Measurements from ENCODE around the gene CCDC97.
"Not testable (repeated sequence)": the region's sequence is repeated elsewhere in the genome, so short reads cannot be mapped to it uniquely, and the experiment has no call there.

Gene CCDC97

GRCh38 chr19:41310033-41310831 is at the start of gene CCDC97:
TSS of gene CCDC97 (plus strand) at chr19:41310172. CDS start at chr19:41310311, 139 bp downstream.
- in situ Hi-C loops (cut with MboI; ENCODE audit: low sequenced_read_pairs), result no loop called here

GRCh38 chr19:41261474-41262190 is 48.3 kb upstream of the CCDC97 start:
- in situ Hi-C loops (cut with MboI; ENCODE audit: low sequenced_read_pairs), result no loop called here

GRCh38 chr19:41263042-41263849 is 46.7 kb upstream of the CCDC97 start:
- in situ Hi-C loops (cut with MboI; ENCODE audit: low sequenced_read_pairs), result no loop called here

- in situ Hi-C loops (cut with MboI; ENCODE audit: low sequenced_read_pairs), result no loop called here
Measured at GRCh38 chr19:41263850-41264580, 46.0 kb upstream of the CCDC97 start, which contains the start of gene HNRNPUL1. TSS of gene HNRNPUL1 (plus strand) at chr19:41264372. CDS start at chr19:41264504, 132 bp downstream.

- in situ Hi-C loops (cut with MboI; ENCODE audit: low sequenced_read_pairs), result no loop called here
Measured at GRCh38 chr19:41264581-41265394, 45.2 kb upstream of the CCDC97 start.

- in situ Hi-C loops (cut with MboI; ENCODE audit: low sequenced_read_pairs), result no loop called here
Measured at GRCh38 chr19:41265395-41266153, 44.4 kb upstream of the CCDC97 start.

- in situ Hi-C loops (cut with MboI; ENCODE audit: low sequenced_read_pairs), result no loop called here
Measured at GRCh38 chr19:41269055-41269454, 40.9 kb upstream of the CCDC97 start.

- in situ Hi-C loops (cut with MboI; ENCODE audit: low sequenced_read_pairs), result no loop called here
Measured at GRCh38 chr19:41269571-41269970, 40.4 kb upstream of the CCDC97 start.

GRCh38 chr19:41273076-41273475 is 36.9 kb upstream of the CCDC97 start:
- in situ Hi-C loops (cut with MboI; ENCODE audit: low sequenced_read_pairs), result no loop called here

- in situ Hi-C loops (cut with MboI; ENCODE audit: low sequenced_read_pairs), result no loop called here
Measured at GRCh38 chr19:41274802-41275201, 35.2 kb upstream of the CCDC97 start.

- in situ Hi-C loops (cut with MboI; ENCODE audit: low sequenced_read_pairs), result no loop called here
Measured at GRCh38 chr19:41276231-41276630, 33.7 kb upstream of the CCDC97 start.

GRCh38 chr19:41278478-41278877 is 31.5 kb upstream of the CCDC97 start:
- in situ Hi-C loops (cut with MboI; ENCODE audit: low sequenced_read_pairs), result no loop called here

GRCh38 chr19:41288673-41289530 is 21.1 kb upstream of the CCDC97 start:
- in situ Hi-C loops (cut with MboI; ENCODE audit: low sequenced_read_pairs), result no loop called here

GRCh38 chr19:41289814-41290213 is 20.2 kb upstream of the CCDC97 start:
- in situ Hi-C loops (cut with MboI; ENCODE audit: low sequenced_read_pairs), result not testable (repeated sequence)

- in situ Hi-C loops (cut with MboI; ENCODE audit: low sequenced_read_pairs), result no loop called here
Measured at GRCh38 chr19:41294393-41294792, 15.6 kb upstream of the CCDC97 start.

GRCh38 chr19:41295499-41295898 is 14.5 kb upstream of the CCDC97 start:
- in situ Hi-C loops (cut with MboI; ENCODE audit: low sequenced_read_pairs), result no loop called here

- in situ Hi-C loops (cut with MboI; ENCODE audit: low sequenced_read_pairs), result no loop called here
Measured at GRCh38 chr19:41296433-41296871, 13.5 kb upstream of the CCDC97 start.

Data from HL-60/S4 (cell line).